Central memory CD8-positive, alpha-beta T cell (primary cell): ENCODE results near the gene ZNF786.

Experiments used
- ATAC-seq: fragments of 150-1000 bp; cut with Tn5 transposase; replicated peaks from 2 replicates; pipeline ENCODE4 v1.10.0; 2022; ENCODE audit warnings: mild to moderate bottlenecking, moderate FRiP score, moderate number of reproducible peaks; ENCODE audit not compliant: poor library complexity, severe bottlenecking; ENCODE audit errors: extremely low read depth
- DNase-seq, 2 donors: peaks; one replicate each; pipeline ENCODE4 v3.0.0; 2021; ENCODE audit warnings: low spot score in 2 of 2
- H3K27ac Mint-ChIP-seq: one replicate; pipeline ENCODE4 v1.8.0; 2022; ENCODE audit warnings: low read depth, mild to moderate bottlenecking, moderate library complexity, mixed read lengths
- H3K27me3 Mint-ChIP-seq: one replicate; pipeline ENCODE4 v1.8.0; 2022; ENCODE audit warnings: mixed read lengths
- H3K36me3 Mint-ChIP-seq: one replicate; pipeline ENCODE4 v1.8.0; 2022; ENCODE audit warnings: mild to moderate bottlenecking, moderate library complexity, mixed read lengths; ENCODE audit not compliant: insufficient read depth
- H3K4me1 Mint-ChIP-seq: one replicate; pipeline ENCODE4 v1.8.0; 2022; ENCODE audit warnings: mixed read lengths
- H3K4me3 Mint-ChIP-seq: one replicate; pipeline ENCODE4 v1.8.0; 2022; ENCODE audit warnings: mild to moderate bottlenecking, moderate library complexity, mixed read lengths
- H3K9me3 Mint-ChIP-seq: one replicate; pipeline ENCODE4 v1.8.0; 2022; ENCODE audit warnings: mixed read lengths

ZNF786 gene, protein sequence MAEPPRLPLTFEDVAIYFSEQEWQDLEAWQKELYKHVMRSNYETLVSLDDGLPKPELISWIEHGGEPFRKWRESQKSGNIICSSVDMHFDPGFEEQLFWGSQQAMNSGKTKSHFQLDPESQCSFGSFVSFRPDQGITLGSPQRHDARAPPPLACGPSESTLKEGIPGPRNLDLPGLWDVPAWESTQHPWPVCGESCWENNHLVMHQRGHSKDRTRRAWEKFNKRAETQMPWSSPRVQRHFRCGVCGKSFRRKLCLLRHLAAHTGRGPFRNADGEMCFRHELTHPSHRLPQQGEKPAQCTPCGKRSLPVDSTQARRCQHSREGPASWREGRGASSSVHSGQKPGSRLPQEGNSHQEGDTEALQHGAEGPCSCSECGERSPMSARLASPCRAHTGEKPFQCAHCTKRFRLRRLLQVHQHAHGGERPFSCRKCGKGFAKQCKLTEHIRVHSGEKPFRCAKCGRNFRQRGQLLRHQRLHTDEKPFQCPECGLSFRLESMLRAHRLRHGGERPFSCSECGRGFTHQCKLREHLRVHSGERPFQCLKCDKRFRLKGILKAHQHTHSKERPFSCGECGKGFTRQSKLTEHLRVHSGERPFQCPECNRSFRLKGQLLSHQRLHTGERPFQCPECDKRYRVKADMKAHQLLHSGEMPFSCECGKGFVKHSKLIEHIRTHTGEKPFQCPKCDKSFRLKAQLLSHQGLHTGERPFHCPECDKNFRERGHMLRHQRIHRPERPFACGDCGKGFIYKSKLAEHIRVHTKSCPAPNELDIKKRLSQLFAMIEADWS

DNA sequence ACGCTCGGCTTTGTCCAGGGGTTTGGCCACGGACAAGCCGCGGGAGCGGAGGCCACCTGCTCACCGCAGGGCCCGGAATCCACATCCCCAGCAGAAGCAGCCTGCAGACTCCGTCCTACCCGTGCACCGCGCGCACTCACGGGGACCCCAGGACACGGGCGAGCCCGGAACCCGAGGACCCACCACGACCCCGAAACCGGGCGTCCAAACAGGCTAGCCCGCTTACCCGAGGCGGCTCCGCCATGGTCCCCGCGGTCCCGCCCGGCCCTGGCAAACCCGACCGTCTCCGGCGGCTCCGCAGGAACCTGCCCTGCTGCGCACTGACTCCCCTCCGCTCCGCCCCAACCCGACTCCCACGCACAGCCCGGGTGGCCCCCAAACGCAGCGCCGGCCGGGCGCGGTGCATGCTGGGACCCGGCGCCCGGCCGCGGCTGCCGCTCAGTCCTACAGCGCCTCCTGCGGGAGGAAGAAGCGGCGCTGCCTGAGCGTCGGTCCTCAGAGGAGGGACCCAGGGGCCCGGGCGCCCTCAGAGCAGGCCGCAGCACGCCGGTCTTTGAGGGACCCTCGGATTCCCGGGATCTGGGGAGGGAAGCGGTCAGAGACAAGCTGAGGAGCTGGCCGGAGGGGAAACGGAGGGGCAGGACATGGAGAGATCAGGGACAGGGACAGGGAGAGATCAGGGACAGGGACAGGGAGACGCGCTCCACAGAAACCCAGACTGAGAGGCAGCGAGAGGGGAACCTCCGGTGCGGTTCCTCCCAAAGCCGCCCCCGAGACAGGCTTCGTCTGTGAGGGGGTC is at the start of gene ZNF786:
ZNF786 (minus strand) TSS at position 322 of the 799 bp plus-strand sequence; CDS start at position 244, 78 bp downstream.
- Mint-ChIP-seq H3K36me3 (peaks cover 15% of the 10 kb centered on the region), H3K4me3 (peak within 1 kb of the TSS; percentile 96), H3K27ac (peak within 1 kb of the TSS; percentile 98), H3K27me3 (no peaks in the 10 kb centered on the region), H3K4me1 (peaks cover 41% of the 10 kb centered on the region), H3K9me3 (no peaks in the 10 kb centered on the region)
- DNase-seq: peak; percentile 84
- peak; percentile 86 for ATAC-seq

DNA sequence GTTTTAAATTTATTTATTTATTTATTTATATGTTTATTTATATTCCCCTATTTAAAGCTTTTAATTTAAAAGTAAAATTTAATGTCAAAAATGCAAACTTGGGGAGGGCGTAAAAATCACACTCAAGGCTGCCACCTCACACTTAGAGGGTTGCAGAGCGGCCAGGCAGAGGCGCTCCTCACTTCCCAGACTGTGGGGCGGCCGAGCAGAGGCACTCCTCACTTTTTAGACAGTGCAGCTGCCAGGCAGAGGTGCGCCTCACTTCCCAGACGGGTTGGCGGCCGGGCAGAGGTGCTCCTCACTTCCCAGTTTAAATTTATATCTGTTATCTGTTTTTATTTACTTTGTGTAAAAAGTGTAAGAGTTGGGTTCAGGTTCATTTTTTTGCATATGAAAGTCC is 45.6 kb upstream of the ZNF786 start:
- Mint-ChIP-seq H3K36me3 (peaks cover 4% of the 10 kb centered on the region), H3K4me3 (no peak overlapping the region), H3K27ac (no peak overlapping the region), H3K27me3 (no peaks in the 10 kb centered on the region), H3K4me1 (no peaks in the 10 kb centered on the region), H3K9me3 (no peaks in the 10 kb centered on the region)
- DNase-seq (no peak), ATAC-seq (no peak)

DNA sequence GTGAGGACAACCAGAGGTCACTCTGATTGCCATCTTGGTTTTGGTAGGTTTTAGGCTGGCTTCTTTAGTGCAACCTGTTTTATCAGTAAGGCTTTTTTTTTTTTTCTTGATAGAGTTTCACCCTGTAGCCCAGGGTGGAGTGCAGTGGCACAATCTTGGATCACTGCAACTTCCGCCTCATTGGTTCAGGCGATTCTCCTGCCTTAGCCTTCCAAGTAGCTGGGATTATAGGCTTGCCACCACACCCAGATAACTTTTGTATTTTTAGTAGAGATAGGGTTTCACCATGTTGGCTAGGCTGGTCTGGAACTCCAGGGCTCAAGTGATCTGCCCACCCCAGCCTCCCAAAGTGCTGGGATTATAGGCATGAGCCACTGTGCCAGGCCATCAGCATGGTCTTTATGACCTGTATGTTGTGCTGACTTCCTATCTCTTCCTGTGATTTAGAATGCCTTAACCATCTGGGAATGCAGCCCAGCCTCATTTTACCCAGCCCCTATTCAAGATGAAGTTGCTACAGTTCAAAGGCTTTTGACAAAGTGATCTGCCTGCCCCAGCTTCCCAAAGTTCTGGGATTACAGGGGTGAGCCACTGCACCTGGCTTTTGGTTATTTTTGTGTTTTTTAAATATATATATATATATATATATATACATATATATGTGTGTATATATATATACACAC is 42.7 kb upstream of the ZNF786 start:
- no peak for DNase-seq

DNA sequence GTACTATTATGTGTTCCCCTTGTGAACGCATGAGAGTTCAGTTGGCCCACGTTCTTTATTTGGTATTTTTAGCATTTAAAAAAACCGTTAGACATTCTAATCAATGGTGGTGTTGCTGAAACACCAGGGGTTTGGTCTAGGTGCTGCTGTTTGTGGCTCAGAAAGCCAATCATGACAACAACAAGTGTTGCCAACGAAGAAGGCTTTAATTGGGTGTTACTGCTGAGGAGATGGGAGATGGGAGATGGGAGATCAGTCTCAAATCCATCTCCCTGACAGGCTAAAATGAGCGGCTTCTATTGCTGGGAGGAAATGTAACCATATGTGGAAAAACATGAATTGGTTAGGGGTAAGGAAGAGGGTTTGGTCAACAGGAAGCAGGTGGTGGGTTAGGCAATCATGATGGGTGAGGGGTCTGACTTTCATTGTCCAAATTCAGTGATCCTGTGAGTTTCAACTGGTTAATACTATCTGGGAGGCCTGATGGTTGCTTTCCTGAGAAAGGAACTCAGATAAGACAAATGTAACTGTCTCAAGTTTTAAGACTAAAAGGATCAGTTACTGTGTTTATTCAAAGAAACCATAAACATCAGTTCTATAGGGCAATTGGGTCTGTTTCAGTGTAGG is 40.2 kb upstream of the ZNF786 start:
- H3K27ac Mint-ChIP-seq: no peak overlapping the region
- no peak overlapping the region for H3K4me3 Mint-ChIP-seq
- DNase-seq (no peak), ATAC-seq (no peak)
- H3K36me3 Mint-ChIP-seq: peaks cover 21% of the 10 kb centered on the region
- H3K9me3 Mint-ChIP-seq: peaks cover 5% of the 10 kb centered on the region
- H3K27me3 Mint-ChIP-seq: no peaks in the 10 kb centered on the region
- H3K4me1 Mint-ChIP-seq: peaks cover 19% of the 10 kb centered on the region

More for the DNA sequence above, 42.7 kb upstream of the ZNF786 start:
- Mint-ChIP-seq H3K27me3 (no peaks in the 10 kb centered on the region), H3K4me3 (no peak overlapping the region), H3K4me1 (no peaks in the 10 kb centered on the region), H3K27ac (no peak overlapping the region), H3K36me3 (peaks cover 4% of the 10 kb centered on the region), H3K9me3 (peaks cover 5% of the 10 kb centered on the region)
- no peak for ATAC-seq

DNA sequence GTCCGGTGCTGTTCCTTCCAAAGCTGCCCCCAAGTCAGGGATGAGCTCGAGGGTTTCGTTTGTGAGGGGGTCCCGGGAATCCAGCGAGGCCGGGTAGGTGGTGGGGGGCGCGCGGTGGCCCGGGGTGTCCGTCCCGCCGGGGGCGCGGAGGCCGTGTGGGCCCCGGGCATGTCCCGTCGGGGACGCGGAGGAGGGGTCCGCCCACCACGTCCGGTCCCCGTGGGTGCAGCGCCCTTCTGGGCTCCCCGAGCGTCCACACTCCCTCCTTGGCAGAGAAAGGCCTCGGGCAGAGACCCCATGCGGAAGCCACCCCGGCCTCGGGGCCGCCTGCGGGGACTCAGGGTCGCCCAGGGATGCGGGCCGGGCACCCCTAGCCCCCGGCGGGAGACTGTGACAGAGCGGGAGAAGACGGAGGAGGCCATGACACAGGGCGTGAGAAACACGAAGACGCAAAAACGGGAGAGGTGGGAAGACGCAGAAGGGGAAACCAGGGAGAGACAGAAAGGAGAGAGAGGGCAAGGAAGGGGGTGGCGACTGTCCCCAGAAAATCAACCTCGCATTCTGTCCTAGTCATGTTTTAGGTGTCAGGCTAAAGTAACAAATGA is 36.2 kb upstream of the ZNF786 start:
- Mint-ChIP-seq H3K4me3 (peak overlapping the region; percentile 93), H3K36me3 (peaks cover 24% of the 10 kb centered on the region), H3K4me1 (peaks cover 29% of the 10 kb centered on the region), H3K27me3 (no peaks in the 10 kb centered on the region), H3K9me3 (peaks cover 5% of the 10 kb centered on the region), H3K27ac (peak overlapping the region; percentile 93)
- DNase-seq: peak in 1 of 2 donors; percentile 24
- ATAC-seq: peak; percentile 34

DNA sequence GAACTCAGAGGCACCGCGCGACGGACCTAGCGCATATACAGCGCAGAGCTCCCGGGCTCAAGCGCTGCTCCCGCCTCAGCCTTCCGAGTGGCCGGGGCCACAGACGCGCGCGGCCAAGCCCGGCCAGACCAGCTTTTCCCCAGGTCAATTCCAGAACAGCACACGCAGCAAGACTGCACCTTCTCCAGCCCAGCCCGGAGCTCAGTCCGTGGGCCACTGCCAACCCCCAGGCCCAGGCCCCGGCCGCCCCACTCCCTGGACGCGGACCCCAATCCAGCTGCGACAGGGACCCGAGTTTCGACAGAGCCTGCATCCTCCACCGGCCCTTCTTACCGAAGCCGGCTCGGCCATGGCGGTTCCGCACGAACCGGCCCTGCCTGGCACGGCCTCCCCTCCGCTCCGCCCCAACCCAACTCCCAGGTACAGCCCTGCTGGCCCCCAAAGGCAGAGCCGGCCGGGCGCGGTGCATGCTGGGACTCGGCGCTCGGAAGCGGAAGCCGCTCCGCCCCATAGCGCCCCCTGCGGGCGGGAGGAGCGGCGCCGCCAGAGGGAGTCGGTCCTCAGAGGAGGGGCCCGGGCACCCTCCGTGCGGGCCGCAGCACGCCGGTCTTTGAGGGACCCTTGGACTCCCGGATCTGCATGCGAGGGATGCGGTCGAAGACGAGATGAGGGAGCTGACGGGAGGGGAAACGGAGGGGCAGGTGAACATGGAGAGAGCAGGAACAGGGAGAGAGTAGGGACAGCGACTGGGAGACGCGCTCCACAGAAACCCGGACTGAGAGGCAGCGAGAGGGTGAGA is 35.5 kb upstream of the ZNF786 start, which contains the start of gene ZNF425:
ZNF425 (minus strand) TSS at position 462 of the 799 bp plus-strand sequence; CDS start at position 351, 111 bp downstream.
- H3K27ac Mint-ChIP-seq: peak within 1 kb of the TSS; percentile 93
- DNase-seq (peak; percentile 85 to 92), ATAC-seq (peak; percentile 87)
- peaks cover 5% of the 10 kb centered on the region for H3K9me3 Mint-ChIP-seq
- H3K4me1 Mint-ChIP-seq: peaks cover 29% of the 10 kb centered on the region
- H3K4me3 Mint-ChIP-seq: peak within 1 kb of the TSS; percentile 93
- H3K36me3 Mint-ChIP-seq: peaks cover 22% of the 10 kb centered on the region
- H3K27me3 Mint-ChIP-seq: no peaks in the 10 kb centered on the region

DNA sequence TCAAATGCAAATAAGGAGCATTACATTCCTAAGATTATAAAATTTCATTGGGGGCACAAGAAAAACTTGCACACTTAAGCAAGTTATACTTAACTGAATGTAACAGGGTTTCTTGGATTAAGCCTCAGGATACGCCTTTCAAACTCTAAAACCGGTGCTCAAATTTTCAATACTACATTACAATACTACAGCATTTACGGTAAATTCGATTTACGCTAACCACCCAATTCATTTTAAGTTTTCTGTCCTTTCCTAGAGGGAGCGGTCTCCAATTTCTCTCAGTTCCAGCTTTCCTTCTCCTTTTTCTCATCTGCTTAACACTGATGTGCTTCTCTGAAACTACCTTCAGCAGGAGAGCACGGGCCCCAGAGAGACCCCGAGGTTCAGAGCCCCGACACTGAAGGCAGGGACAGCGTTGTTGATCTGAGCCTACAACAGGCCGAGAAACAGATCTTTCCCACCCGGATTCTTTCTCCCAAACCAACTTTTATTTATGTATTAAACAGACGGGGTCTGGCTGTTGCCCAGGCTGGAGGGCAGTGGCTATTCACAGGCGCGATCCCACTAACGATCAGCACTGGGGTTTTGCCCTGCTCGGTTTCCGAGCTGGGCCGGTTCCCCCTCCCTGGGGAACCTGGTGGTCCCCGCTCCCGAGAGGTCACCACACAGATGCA is 34.8 kb upstream of the ZNF786 start:
- Mint-ChIP-seq H3K27ac (peak overlapping the region; percentile 93), H3K4me3 (peak overlapping the region; percentile 93)
- no peak for DNase-seq

DNA sequence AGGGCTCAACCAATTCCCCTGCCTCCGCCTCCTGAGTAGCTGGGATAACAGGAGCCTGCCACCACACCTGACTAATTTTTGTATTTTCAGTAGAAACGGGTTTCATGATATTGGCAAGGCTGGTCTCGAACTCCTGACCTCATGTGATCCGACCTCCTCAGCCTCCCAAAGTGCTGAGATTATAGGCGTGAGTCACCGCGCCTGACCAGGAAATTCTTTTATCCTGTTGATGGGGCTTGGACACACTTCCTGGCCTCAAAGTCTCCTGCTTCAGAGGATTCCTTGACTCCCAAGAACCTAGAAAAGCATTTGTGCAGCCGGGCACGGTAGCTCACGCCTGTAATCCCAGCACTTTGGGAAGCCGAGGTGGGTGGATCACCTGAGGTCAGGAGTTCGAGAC is 19.5 kb upstream of the ZNF786 start:
- Mint-ChIP-seq H3K27ac (no peak overlapping the region), H3K9me3 (no peaks in the 10 kb centered on the region), H3K27me3 (no peaks in the 10 kb centered on the region), H3K4me3 (no peak overlapping the region), H3K36me3 (peaks cover 1% of the 10 kb centered on the region), H3K4me1 (no peaks in the 10 kb centered on the region)
- ATAC-seq (no peak), DNase-seq (no peak)

More for the DNA sequence above, 34.8 kb upstream of the ZNF786 start:
- no peak for ATAC-seq
- Mint-ChIP-seq H3K27me3 (no peaks in the 10 kb centered on the region), H3K9me3 (no peaks in the 10 kb centered on the region), H3K36me3 (peaks cover 22% of the 10 kb centered on the region), H3K4me1 (peaks cover 29% of the 10 kb centered on the region)

DNA sequence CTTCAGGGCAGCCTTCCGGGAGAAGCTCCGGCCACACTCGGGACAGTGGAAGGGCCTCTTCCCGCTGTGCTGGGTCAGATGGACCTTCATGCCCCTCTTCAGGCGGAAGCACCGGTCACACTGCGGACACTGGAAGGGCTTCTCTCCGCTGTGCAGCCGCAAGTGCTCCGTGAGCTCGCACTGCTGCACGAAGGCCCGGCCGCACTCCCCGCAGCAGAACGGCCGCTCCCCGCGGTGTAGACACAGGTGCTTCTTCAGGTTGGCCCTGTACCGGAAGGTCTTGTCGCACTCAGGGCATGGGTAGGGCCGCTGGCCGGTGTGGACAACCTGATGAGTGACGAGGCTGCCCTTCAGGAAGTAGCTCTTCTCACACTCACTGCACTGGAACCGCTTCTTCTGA is 14.2 kb upstream of the ZNF786 start:
- Mint-ChIP-seq H3K4me1 (no peaks in the 10 kb centered on the region), H3K4me3 (no peak overlapping the region), H3K27me3 (no peaks in the 10 kb centered on the region), H3K9me3 (no peaks in the 10 kb centered on the region), H3K27ac (no peak overlapping the region), H3K36me3 (peaks cover 1% of the 10 kb centered on the region)
- DNase-seq (no peak), ATAC-seq (no peak)

DNA sequence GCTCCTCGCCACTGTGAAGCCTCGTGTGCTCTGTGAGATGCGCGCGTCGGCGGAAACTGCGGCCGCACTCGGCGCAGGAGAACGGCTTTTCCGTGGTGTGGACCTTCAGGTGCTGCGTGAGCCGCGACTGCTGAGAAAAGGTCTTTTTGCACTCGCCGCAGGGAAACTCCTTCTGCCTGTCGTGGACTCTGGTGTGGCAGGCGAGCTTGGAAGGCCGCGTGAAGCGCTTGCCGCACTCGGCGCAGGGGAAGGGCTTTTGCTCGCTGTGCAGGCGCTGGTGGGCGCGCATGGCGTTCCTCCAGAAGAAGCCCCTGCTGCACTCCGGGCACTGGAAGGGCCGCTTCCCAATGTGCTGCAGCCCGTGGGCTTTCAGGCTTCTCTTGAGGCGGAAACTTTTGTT is 13.7 kb upstream of the ZNF786 start:
- Mint-ChIP-seq H3K4me3 (no peak overlapping the region), H3K27ac (no peak overlapping the region)

More for the DNA sequence above, 13.7 kb upstream of the ZNF786 start:
- no peaks in the 10 kb centered on the region for H3K9me3 Mint-ChIP-seq
- no peaks in the 10 kb centered on the region for H3K27me3 Mint-ChIP-seq
- no peaks in the 10 kb centered on the region for H3K4me1 Mint-ChIP-seq
- no peak for ATAC-seq
- H3K36me3 Mint-ChIP-seq: peaks cover 1% of the 10 kb centered on the region
- DNase-seq: no peak
